Type B pancreatic cell (in vitro differentiated cells): ENCODE results near the gene NFIX. TPM values are rescaled to one million over a fixed set of nuclear protein-coding genes. Genes with fewer than 3 reads are reported as not detected.

ENCODE experiments used
- DNase-seq: peaks from one replicate; pipeline ENCODE4 v3.0.0; 2021; ENCODE audit warnings: mixed read lengths; ENCODE audit not compliant: unreplicated experiment; ENCODE audit errors: extremely low spot score
- H3K27ac Mint-ChIP-seq: 2 replicates; pipeline ENCODE4 v1.8.0; 2021; ENCODE audit warnings: mild to moderate bottlenecking, mixed read lengths
- H3K27me3 Mint-ChIP-seq: 2 replicates; pipeline ENCODE4 v1.8.0; 2021; ENCODE audit warnings: mixed read lengths
- H3K36me3 Mint-ChIP-seq: 2 replicates; pipeline ENCODE4 v1.8.0; 2021; ENCODE audit warnings: mixed read lengths
- H3K4me1 Mint-ChIP-seq: one replicate; pipeline ENCODE4 v1.8.0; 2021; ENCODE audit warnings: mixed read lengths; ENCODE audit not compliant: unreplicated experiment
- H3K4me3 Mint-ChIP-seq: 2 replicates; pipeline ENCODE4 v1.8.0; 2021; ENCODE audit warnings: mild to moderate bottlenecking, mixed read lengths
- H3K9me3 Mint-ChIP-seq: 2 replicates; pipeline ENCODE4 v1.8.0; 2021; ENCODE audit warnings: mixed read lengths
- total RNA-seq: library from RNA; stranded (reverse); gene quantifications from 2 replicates; pipeline ENCODE4 v1.2.1, GENCODE V29; 2021; ENCODE audit warnings: low replicate concordance
- TF ChIP-seq, protein P1 (sequence below): fragments of 200-600 bp; sonication (generic); conservative IDR thresholded peaks from 2 replicates; pipeline ENCODE4 v1.5.0; 2021; ENCODE audit warnings: antibody characterized with exemption, mild to moderate bottlenecking

NFIX gene
- total RNA-seq, 1 donor from 2014 or later, result 12.4 TPM

DNA sequence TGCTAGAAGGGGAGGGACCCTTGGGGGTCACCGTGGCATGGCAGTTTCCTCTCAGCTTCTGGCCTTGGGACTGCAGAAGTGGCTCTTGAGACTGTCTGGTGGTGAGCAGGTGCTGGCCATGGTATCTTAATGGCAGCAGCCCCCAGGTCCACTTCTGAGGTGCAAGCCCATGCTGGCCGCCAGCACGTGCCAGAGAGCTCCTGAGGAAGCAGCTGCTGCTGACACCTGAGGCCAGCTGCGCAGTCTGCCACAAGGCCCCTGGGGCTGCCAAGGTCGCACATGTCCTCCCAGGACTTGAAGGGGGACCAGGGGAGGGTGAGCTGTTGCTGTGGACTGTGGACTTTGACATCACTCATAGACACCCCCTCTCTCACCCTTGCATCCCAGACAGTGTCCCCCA is 48.0 kb downstream of the NFIX start:
- no peak for DNase-seq
- Mint-ChIP-seq H3K36me3 (no peaks in the 10 kb centered on the region), H3K4me3 (no peak overlapping the region), H3K4me1 (peaks cover 20% of the 10 kb centered on the region), H3K27me3 (peaks cover 95% of the 10 kb centered on the region), H3K27ac (no peak overlapping the region), H3K9me3 (no peaks in the 10 kb centered on the region)
- TF ChIP-seq, protein P1, sequence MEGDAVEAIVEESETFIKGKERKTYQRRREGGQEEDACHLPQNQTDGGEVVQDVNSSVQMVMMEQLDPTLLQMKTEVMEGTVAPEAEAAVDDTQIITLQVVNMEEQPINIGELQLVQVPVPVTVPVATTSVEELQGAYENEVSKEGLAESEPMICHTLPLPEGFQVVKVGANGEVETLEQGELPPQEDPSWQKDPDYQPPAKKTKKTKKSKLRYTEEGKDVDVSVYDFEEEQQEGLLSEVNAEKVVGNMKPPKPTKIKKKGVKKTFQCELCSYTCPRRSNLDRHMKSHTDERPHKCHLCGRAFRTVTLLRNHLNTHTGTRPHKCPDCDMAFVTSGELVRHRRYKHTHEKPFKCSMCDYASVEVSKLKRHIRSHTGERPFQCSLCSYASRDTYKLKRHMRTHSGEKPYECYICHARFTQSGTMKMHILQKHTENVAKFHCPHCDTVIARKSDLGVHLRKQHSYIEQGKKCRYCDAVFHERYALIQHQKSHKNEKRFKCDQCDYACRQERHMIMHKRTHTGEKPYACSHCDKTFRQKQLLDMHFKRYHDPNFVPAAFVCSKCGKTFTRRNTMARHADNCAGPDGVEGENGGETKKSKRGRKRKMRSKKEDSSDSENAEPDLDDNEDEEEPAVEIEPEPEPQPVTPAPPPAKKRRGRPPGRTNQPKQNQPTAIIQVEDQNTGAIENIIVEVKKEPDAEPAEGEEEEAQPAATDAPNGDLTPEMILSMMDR, result no peak

DNA sequence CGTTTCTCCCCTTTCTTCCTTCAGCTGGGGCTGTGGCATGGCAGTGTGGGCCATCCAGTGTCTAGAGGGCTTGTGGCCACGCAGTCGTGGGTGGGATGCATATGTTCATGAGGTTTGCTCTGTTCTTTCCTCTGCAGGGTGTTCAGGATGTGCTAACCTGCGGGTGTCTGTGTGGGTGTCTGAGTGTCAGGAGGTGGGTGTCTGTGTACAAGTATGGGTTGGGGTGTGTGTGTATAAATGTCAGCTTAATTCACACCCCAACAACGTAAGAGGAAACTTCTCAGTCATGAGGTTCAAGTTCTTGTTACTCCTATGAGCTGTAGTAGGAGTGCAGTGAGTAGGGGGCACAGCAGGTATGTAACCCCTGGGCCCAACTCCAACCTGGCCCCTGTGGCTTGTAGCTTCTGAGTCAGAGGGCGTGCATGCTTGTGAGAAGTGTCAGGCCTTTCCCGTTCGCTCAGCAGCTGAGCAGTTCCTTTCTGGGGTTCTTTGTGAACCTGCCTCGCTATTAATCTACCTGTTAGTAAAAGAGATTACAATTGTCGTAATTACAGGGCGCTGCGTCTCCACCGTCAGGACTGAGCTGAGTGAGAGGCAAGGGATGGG is 49.1 kb downstream of the NFIX start:
- Mint-ChIP-seq H3K36me3 (no peaks in the 10 kb centered on the region), H3K4me3 (no peak overlapping the region), H3K4me1 (peaks cover 20% of the 10 kb centered on the region), H3K27me3 (peaks cover 90% of the 10 kb centered on the region), H3K9me3 (no peaks in the 10 kb centered on the region), H3K27ac (no peak overlapping the region)
- DNase-seq, result no peak
- TF ChIP-seq, protein P1, result no peak

DNA sequence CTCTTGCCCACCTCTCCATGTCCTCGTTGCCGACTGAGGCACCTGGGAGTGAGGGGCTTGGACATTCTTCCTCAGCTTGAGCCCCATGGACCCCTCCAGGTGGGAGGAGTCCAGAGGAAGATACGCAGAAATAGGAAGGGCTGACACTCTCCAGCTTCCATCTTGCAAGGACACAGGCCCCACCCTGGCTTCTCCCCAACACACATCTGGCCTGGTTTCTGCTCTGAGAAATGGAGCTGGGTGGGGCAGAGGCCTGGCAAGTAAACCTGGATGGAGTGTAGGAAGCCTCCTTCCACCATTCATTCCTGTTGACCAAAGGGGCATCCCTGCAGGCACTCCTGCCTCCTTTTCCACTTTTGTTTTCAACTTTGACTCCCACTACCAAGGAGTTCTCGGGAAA is 50.5 kb downstream of the NFIX start:
- TF ChIP-seq, protein P1, result no peak
- H3K9me3 Mint-ChIP-seq, result no peaks in the 10 kb centered on the region
- H3K4me1 Mint-ChIP-seq, result peaks cover 22% of the 10 kb centered on the region
- H3K27ac Mint-ChIP-seq, result no peak overlapping the region
- H3K27me3 Mint-ChIP-seq, result peaks cover 90% of the 10 kb centered on the region
- no peak for DNase-seq
- no peak overlapping the region for H3K4me3 Mint-ChIP-seq
- H3K36me3 Mint-ChIP-seq, result no peaks in the 10 kb centered on the region

DNA sequence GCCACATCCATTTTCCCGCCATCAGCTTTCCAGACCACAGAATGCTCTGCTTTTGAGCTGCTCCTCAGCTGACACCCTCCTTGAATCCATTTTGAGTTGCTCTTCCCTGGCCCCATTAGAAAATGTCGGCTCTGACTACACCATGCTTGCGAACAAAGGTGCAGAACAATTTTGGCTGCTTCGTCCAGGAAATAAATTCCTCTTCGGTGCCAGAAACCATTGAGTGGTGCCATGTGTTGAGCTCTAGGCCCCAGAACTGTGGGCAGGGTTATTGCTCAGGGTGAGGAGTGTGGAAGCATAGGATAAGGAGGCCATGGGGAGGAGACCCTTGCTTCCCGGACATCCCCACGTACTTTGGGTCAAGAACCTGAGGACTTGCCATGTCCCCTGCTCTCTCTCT is 52.1 kb downstream of the NFIX start:
- no peak for DNase-seq
- Mint-ChIP-seq H3K4me3 (no peak overlapping the region), H3K36me3 (no peaks in the 10 kb centered on the region), H3K9me3 (no peaks in the 10 kb centered on the region), H3K4me1 (peaks cover 35% of the 10 kb centered on the region), H3K27me3 (peaks cover 90% of the 10 kb centered on the region), H3K27ac (no peak overlapping the region)
- TF ChIP-seq, protein P1, result no peak

DNA sequence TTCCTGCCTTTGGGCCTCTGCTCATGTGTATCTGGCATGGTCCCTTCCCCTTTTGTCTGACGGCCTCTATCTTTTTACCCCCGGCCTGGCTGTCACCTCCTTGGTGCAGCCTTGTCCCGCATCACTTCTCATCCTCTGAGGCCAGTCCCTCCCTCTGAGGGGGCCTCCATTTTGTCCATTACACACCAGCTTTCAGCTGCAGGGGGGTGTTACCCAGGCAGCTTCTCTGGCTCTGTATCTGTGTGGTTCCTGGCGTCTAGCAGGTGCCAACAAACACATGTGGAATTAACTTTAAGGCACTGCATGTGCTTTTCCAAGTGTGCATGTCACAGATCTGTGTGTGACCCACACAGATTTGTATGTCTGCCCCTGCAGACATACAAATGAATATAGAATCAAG is 55.0 kb downstream of the NFIX start:
- H3K36me3 Mint-ChIP-seq, result no peaks in the 10 kb centered on the region
- peaks cover 41% of the 10 kb centered on the region for H3K4me1 Mint-ChIP-seq
- TF ChIP-seq, protein P1, result no peak
- H3K4me3 Mint-ChIP-seq, result no peak overlapping the region
- no peak overlapping the region for H3K27ac Mint-ChIP-seq
- H3K27me3 Mint-ChIP-seq, result peaks cover 82% of the 10 kb centered on the region
- DNase-seq, result no peak
- no peaks in the 10 kb centered on the region for H3K9me3 Mint-ChIP-seq
